C1 segment of cervical spinal cord (tissue), 14 donors: ENCODE results near the gene MARCKSL1.
A peak's percentile ranks its signal among the peaks of the same experiment; 100 is the strongest.
"Not testable (repeated sequence)": the region's sequence is repeated elsewhere in the genome, so short reads cannot be mapped to it uniquely, and the experiment has no call there.

ENCODE experiments used
- DNase-seq, 14 donors: peaks; one replicate each; lab custom pipeline; 2025; lab: John Stamatoyannopoulos, UW

Gene MARCKSL1

DNA sequence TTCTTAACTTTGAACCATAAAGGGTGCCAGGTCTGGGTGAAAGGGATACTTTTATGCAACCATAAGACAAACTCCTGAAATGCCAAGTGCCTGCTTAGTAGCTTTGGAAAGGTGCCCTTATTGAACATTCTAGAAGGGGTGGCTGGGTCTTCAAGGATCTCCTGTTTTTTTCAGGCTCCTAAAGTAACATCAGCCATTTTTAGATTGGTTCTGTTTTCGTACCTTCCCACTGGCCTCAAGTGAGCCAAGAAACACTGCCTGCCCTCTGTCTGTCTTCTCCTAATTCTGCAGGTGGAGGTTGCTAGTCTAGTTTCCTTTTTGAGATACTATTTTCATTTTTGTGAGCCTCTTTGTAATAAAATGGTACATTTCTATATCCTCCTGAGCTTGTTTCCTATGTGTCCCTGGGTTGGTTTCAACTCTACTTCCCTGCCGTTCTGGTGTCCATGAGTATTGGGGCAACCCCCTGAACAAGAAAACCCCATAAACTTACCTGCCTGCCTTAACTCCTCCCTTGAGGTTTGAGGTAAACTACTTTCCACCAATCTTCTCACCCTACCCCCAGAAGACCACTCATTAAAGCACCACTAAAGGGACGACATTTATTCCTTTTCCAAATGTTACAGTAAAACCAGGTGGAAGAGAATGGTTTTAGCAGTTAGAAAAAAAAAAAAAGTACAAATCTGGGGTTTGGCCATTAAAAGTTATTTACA, 2.6 kb downstream of the MARCKSL1 start:
- no peak for DNase-seq

DNA sequence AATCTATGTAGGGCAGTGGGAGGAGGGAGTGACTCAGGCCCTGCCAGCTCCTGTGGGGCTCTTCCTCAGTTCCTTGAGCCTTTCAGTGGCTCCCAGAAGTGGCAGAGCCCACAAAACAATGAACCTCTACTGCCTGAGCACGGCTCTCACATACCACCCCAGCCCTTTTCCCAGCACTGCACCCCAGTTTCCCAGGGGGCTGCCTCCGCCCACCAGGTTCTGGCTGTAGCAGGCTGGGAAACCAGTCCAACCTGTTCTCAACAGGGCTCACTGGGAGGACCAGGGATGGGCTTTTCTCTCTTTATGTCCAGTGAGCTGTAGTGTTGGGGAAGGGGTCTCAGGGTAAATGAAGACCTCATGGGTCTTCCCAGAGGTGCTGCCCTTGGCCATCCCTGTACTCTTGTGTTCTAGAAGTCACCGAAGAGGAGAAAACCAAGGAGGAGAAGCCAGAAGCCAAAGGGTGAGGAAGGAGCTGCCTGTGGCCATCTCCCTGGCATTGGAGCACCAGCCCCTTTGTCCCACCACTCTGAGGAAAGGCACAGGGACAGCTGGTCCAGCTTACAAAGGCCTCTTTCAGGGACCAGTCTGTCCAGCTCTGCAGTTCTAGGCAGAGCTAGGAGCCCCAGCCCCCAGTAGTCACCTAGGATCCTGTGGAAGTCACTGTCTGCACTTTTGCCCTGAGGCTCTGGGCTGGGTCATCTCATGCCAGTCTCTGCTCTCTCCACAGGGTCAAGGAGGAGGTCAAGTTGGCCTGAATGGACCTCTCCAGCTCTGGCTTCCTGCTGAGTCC, 3.5 kb downstream of the MARCKSL1 start:
- DNase-seq: peak in 9 of 14 donors; percentile 12 to 61 (median 39)

DNA sequence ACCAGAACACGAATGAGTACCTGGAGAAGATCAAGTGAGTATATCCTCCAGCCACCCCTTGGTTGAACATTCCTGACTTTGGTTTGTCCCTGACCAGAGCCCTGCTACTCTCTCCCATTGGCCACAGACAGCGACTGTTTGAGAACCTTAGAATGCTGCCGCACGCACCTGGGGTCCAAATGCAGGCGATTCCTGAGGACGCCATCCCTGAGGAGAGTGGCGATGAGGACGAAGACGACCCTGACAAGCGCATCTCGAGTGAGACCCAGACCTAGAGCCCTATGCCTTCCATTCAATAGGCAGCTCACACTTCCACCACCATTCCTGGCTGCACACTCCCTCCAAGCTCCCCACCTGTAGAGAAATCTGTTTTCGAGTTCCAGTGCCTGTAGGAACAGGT, 4.5 kb downstream of the MARCKSL1 start:
- DNase-seq: no peak

DNA sequence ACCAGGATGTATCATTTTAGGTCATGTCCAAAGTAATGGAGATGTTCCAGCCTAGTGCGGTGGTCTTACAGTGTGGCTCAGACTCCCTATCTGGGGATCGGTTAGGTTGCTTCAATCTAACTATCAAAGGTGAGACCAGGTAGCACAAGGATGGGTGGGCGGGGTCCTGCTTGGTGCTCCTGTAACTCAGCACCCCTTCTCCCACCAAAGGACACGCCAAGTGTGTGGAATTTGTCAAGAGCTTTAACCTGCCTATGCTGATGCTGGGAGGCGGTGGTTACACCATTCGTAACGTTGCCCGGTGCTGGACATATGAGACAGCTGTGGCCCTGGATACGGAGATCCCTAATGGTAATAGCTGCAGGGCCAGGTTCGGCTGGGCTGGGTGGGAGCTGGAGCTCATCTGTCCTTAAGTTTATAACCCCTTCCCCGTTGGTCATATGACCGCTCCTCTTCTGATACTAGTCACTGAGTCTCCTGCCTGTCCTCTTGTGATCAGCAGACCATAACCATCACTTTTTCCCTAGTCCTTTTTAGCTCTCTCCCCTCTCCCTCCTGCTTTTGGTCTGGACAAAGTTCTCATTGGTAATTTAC, 5.4 kb downstream of the MARCKSL1 start:
- DNase-seq: no peak

DNA sequence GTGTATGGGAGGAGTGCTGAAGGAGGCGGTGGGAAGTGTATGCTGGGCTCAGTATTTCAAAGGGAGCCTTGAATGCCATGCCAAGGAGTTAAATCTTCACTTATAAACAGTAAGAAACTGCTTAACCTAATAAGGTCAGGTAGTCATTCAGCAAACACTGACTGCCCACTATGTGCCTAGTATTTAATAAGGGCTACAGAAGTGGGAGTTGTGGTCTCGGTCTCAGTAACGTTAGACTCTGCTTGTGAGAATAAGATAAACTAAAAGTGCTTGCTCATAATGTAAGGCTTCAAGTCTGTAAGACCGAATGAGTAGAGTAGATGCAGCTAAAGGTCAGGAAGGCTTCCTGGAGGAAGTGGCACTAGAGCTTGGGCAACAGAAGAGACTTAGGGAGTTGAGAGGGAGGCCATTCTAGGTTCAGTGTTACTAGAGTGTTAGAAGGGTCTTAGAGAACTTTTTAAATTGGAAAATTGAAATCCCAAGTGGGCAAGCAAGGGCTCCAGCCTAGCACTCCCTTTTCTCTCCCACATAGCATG, 6.0 kb downstream of the MARCKSL1 start:
- DNase-seq: no peak

DNA sequence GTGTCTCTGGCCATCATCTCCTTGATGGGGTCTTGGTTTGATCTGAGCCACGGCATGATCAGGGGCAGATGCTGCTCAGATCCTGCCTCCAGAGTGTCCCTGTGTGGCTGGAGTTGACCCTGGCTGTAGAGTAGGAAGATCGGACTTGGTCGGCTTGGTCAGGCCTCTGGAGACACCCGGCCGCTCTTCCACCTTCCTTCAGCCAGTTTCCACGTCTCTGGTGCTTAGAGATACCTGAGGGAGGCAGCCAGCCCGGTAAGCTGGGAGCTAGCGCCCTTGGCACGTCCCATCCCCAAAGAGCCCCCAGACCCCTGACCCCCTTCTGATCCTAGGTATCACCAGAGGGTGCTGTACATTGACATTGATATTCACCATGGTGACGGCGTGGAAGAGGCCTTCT, 8.8 kb downstream of the MARCKSL1 start:
- no peak for DNase-seq

DNA sequence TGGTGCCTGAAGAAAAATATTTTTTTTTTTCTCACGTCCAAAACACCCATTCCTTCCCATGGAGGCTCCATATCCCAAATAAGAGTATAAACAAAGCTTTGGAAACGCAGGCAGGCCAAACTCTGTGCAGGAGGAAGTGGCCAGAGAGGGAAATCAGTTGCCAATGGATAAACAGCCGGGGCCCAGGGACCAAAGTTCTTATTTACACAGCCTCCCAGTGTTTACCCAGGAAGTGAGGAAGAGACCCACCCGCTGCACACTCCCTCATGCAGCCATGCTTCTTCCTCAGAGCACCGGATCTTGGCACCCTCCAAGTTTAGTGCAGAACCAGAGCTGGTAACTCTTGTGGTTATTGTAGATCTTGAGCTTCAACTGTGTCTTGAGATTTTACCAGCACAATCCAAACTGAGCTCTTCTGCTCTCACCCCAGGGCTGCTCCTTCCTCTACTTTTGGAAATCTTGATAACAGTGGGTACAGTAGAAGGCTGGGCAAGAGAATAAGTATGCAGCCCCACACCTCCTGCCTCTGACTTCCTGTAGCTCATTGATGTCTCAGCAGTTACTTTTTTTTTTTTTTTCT, 14.2 kb downstream of the MARCKSL1 start:
- DNase-seq: no peak

DNA sequence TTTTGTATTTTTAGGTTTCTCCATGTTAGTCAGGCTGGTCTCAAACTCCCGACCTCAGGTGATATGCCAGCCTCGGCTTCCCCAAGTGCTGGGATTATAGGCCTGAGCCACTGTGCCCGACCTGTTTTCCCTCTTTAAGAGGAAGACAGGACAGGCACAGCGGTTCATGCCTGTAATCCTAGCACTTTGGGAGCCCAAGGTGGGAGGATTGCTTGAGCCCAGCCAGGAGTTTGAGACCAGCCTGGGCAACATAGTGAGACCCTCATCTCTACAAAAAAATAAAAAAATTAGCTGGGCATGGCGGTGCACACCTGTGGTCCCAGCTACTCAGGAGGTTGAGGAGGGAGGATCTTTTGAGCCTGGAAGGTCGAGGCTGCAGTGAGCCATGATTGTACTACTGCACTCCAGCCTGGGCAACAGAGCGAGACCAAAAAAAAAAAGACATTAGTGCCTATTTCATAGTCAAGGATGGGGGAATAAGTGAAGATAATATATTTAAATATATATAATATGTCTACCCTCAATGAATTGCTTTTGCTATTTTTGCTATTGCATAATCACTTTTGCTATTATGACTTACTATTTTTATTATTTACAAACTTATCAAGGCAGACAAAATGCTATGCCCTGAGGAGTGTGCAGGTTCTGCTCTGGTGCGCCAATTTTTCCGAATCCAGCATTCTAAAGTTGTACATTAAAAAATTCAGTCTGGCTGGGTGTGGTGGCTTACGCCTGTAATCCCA, 17.7 kb downstream of the MARCKSL1 start:
- DNase-seq: no peak

DNA sequence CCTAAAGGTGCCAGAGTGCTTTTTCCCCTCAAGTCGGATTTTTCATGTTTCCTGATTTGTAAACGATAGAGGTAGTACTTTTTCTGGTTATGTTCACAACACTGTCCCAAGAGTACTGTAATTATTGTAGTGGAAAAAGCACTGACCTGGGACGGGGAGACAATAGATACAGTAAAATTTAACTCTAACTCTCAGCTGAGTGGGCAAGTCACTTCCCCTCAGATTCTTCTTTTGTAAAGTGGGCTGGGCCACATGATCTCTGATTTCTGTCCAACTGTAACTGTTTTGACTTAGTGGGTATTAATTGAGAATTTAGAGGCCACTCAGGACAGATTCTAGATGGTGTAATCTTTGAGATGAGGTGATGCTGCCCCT, 19.1 kb downstream of the MARCKSL1 start:
- no peak for DNase-seq

DNA sequence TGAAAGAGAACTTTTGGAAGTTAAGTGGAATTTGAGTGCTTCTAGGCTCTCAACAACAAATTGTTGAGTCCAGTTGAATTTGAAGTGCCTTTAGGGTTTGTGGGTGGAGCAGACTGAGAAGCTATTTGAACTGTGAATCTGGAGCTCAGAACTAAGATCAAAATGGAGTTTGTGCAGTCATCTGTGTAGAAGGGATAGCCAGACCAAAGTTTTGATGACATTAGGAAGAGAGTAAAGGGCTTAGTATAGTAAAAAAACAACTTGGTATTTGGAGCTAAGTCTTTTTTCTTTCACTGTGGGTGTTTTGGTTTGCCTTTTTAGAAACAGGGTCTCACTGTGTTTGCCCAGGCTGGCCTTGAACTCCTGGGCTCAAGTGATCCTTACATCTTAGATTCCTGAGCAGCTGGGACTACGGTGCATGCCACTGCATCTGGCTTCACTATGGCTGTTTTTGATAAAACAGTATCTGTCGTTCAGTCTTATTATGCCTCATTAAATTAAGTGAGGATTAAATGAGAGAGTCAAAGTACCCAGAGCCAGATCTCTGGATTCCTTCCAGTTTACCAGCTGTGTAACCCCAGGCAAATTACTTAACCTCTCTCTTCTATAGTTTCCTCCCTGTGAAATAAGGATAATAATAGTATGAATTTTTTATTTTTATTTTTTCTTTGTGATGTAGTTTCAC, 24.2 kb downstream of the MARCKSL1 start:
- DNase-seq: no peak

DNA sequence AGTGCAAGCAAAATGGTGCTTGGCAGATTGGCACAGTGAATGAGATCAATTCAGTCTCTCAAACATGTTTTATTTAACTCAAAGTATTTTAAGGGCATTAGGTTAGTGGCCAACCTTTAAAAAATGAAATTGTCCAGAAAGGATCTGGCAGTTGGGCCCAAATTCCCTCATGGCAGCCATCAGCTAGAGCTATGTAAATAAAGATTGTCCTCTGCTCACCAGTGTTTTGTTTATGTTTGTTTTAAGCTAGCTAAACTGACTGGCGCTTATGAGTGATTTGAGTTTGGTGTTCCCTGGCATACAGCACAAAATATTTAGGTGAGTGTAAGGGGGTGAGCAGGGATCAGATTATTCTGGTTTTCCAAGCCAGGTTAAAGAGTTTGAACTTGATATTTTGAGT, 26.1 kb downstream of the MARCKSL1 start:
- DNase-seq: no peak

DNA sequence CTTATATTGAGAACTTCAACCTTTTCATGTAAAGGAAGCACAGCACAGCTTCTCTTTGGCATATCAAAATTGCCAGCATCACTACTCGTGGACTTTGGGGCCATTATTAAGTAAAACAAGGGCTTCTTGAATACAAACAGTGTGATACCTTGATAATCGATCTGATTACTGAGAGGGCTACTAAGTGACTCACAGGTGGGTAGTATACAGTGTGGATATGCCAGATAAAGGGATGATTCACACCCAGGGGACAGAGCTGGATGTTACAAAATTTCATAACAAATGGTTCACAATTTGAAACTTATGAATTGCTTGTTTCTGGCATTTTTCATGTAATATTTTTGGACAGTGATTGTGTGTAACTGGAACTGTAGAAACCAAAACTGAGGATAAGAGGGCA, 28.7 kb downstream of the MARCKSL1 start:
- no peak for DNase-seq

DNA sequence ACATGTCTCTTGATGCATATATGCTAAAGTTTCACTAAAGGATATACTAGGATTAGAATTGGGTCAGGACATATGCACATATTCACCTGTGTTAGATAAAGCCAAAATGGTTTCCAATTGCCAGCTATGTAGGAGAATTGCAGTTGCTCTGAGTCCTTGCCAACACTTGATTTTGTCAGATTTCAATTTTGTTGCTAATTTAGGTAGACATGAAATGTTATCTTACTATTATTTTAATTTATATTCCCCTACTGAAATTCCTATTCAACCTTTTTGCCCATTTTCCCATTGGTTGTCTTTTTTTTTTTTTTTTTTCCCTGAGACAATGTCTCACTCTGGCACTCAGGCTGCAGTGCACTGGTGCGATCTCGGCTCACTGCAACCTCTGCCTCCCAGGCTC, 30.7 kb downstream of the MARCKSL1 start:
- DNase-seq: no peak

DNA sequence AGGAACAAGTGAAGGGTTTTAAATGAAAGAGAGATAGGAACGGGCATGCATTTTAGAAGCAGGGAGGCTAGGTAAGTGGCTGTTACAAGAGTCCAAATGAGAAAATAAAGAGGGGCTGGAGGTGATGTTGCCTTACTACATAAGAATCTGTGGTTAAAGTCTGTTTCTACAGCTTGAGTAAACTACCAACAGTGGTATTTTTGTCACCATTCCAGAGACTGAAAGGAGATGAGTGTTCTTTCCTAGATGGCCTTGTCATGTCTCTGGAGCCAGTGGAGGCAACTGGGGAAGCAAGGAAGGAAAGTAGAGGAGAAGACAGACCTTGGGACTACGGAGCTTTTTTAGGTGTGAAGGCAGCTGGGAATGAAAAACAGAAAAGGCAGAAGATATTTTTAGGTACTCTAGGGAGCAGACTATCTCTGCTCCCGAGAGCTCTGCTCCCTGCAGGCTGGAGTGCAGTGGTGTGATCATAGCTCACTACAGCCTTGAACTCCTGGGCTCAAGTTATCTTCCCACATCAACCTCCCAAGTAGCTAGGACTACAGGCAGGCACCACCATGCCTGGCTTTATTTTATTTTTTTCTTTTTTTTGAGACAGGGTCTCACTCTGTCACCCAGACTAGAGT, 31.9 kb downstream of the MARCKSL1 start:
- no peak for DNase-seq

DNA sequence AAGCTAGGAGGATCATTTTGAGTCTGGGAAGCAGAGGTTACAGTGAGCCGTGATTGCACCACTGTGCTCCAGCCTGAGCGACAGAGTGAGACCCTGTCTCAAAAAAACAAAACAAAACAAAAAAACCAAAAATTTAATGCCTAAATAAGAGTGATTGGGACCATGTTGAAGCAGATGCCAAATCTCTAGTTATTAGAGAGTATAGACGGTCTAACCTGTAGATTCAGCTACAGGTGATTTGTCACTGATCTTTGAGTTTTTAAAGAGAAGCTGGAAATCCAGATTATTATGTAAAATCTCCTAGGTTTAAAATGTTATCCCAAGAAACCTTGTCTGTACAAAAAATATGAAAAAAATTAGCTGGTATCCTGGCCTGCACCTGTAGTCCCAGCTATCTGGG, 32.7 kb downstream of the MARCKSL1 start:
- DNase-seq: no peak

DNA sequence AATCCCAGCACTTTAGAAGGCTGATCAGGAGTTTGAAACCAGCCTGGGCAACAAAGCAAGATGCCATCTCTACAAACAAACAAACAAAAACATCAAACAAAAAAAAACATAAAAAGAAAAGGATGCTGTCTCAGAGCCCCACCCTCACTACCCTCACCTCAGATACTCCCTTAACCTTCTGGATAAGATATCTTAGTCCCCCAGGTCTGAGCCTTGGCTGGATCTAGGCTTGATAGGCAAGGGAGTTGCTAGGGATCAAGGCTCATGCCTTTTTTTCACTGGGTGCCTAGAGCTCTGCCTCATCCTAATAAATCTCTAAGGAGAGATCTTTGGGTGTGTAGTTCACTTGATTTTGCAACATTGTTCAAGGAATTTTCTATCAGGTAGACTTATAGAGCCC, 36.7 kb downstream of the MARCKSL1 start:
- DNase-seq: no peak

DNA sequence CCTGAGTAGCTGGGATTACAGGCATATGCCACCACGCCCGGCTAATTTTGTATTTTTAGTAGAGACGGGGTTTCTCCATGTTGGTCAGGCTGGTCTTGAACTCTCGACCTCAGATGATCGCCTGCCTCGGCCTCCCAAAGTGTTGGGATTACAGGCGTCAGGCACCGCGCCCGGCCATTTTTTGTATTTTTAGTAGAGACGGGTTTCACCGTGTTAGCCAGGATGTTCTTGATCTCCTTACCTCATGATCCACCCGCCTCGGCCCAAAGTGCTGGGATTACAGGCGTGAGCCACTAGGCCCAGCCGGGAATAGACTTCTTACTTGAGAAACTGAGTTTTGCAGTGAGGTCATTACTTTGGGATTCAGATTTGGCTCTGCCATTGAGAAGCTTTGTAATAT, 37.8 kb downstream of the MARCKSL1 start:
- not testable (repeated sequence) for DNase-seq

DNA sequence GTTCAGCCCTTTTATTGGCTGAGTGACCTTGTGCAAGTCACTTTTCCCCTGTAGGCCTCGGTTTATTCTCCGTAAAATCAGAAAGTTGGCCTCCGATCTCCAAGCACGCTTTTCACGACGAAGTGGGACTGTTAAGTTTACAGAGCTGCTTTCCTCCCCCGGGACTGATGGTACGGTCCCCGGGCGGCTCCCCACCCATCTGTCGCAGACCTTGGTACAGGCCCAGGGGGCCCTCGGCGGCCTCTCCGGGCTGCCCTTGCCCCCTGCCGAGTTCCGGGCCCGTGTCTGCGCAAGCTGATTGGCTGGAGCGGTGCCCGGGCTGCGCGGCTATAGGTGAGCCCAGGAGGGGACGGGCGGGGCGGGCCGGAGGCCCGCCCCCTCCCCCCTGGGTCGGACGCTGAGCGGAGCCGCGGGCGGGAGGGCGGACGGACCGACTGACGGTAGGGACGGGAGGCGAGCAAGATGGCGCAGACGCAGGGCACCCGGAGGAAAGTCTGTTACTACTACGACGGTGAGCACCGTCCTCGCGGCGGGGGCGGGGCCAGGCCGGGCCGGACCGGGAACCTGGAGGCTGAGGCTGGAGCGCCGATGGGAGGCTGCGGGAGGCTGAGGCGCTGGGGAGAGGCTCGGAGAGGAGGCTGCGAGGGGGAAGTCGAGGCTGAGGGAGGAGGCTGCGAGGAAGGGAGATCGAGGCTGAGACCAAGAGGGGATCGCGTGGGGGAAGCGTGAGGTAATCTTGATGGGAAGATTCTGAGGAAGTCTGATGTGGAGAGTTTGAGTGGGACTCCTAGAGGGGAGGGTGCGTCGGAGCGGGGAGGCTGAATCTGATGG, 44.1 kb downstream of the MARCKSL1 start, which contains the start of gene HDAC1:
TSS of gene HDAC1 (plus strand) at position 376 of the 831 bp plus-strand sequence. CDS start at position 463, 87 bp downstream.
- peak in 13 of 14 donors; percentile 11 to 93 (median 80) for DNase-seq

DNA sequence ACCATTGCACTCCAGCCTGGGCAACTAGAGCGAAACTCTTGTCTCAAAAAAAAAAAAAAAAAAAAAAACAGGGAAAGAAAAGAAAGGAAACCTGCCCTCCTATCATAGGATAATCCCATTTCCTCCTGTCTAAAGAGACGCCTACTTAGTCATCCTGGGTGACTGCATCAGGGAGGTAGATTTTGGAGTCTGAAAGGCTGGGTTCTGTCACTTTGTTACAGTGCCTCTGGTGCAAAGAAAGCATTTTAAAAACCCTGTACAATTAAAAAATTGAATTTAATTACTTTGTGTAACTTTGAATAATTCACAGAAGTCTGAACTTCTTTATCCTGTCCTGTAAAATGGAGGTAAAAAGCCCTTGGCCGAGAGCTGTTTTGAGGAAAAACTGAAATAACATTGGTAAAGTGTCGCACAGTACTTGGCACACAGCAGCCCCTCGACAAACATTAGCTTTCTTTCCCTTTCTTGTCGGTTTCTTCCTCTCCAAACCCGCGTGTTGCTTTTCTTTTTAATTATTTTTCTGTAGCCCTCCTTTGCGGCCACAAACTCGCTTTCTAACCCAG, 44.8 kb downstream of the MARCKSL1 start:
- DNase-seq: no peak
